Caki2 (cell line): ENCODE results near the gene CAND2. TPM values are rescaled to one million over a fixed set of nuclear protein-coding genes. Genes with fewer than 3 reads are reported as not detected.

Source experiments
- DNase-seq: peaks from one replicate; pipeline ENCODE4 v3.0.0-alpha.2; 2015; ENCODE audit warnings: low read depth
- in situ Hi-C: cut with HindIII; loops from 2 replicates; pipeline ENCODE4 v1.10.0; 2016; ENCODE audit warnings: low sequenced_read_pairs, low pct_unique_long_range_greater_than_20kb, mixed read lengths
- total RNA-seq: library from RNA; depleted of rRNA; stranded (reverse); fragments of >200 nt; shearing (Covaris generic); gene quantifications from 2 replicates; pipeline ENCODE4 v1.2.3, GENCODE V29; 2014; ENCODE audit warnings: low replicate concordance

The CAND2 gene
- total RNA-seq, 1 experiment from 2014 or later, result not detected

DNA sequence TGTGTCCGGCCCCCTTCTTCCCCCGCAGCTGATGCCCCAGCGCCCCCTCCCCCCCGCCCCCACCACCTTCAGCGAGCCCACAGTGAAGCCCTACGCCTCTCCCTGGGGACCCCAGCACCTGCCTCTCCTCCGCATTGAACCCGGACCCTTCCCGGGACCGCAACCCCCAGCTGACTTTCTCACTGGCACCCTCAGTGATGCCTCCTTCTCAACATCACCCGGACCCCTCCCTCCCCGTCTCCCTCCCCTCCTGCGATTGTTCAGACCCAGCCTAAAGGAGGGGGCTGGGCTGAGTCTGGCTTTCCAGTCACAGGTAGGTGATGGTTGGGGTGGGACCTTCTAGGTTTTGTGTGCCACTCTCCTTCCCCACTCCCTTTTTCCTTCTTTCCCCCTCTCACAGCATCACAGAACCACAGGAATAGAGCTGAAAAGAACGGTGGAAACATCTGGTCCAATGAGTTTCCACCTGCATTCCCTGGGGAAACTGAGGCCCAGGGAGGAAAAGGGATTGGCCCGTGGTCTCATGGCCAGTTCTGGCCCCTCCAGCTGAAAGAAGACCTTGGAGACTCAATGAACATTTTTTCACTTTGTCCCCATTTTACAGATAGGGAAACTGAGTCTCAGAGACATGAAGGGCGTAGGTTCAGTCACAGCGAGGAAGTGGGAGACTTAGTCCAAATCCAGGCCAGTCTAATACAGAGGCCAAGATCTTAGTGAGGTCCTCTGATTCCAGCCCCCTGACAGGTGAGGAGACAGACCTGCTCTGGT, 828 bp downstream of the CAND2 start:
- in situ Hi-C loops, result no loop called here
- no peak for DNase-seq

DNA sequence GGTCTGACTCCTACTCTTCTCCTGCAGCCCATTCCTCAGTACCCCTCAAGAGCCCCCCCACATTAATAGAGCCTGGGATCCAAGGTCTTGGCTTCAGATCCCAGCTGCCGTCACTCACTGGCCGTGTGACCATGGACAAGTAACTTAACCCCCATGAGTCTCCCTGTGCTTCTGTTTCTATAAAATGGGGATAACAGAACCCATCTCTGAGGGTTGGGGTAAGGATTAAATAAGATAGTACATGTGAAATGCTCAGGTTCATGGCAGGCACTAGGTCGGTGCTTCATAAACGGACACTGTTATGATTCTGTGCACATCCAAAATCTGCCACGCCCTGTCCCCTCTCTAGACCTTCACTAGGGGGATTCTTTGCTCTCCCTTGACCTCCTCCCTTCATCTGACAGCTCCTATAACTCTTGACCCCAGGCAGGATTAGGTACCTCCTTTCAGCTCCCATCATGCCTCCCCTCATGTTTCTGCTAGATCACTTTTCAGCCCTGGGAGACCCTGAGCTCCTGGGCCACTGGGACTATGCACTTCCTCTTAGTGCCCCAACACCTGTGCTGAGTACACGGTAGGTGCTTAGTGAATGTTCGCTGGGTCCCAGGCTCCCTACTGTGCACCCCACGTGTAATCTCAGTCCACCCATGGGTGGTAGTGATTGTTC, 1.5 kb downstream of the CAND2 start:
- in situ Hi-C loops, result no loop called here
- DNase-seq, result no peak

- in situ Hi-C loops, result no loop called here
These were observed 2.2 kb downstream of the CAND2 start for GRCh38 chr3:12798559-12799179.

GRCh38 chr3:12799525-12800440, 3.3 kb downstream of the CAND2 start:
- in situ Hi-C loops, result no loop called here
- no peak for DNase-seq

More at GRCh38 chr3:12798559-12799179, 2.2 kb downstream of the CAND2 start:
- no peak for DNase-seq

DNA sequence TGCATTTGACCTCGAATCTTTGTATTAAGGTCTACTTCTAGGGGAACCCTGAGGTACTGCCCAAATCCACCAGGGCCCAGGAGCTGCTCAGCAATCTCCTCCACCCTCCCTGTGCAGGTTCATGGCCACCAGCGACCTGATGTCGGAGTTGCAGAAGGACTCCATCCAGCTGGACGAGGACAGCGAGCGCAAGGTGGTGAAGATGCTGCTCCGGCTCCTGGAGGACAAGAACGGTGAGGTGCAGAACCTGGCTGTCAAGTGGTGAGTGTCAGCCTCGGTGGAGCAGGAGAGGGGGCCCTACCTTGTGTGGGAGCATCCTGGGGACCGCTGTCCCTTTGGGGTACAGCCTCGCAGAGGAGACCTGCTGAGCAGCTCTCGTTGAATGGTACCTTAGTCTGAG, 6.9 kb downstream of the CAND2 start:
- in situ Hi-C loops, result no loop called here
- DNase-seq, result no peak

DNA sequence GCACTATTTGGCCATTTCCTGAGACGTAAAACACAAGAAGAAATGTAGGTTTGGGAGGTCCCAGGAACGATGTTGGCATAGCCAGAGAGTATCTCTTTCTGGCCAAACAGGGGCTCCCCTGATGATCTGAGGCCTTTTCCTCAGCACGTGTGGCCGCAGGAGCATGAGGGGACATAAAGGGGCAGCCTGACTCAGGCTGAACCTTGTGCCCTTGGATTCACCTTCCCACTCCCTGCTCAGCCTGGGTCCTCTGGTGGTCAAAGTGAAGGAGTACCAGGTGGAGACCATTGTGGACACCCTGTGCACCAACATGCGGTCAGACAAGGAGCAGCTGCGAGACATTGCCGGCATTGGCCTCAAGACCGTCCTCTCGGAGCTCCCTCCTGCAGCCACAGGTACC, 10.6 kb downstream of the CAND2 start:
- in situ Hi-C loops, result no loop called here
- DNase-seq, result no peak

GRCh38 chr3:12807601-12808359, 11.3 kb downstream of the CAND2 start:
- in situ Hi-C loops, result no loop called here

DNA sequence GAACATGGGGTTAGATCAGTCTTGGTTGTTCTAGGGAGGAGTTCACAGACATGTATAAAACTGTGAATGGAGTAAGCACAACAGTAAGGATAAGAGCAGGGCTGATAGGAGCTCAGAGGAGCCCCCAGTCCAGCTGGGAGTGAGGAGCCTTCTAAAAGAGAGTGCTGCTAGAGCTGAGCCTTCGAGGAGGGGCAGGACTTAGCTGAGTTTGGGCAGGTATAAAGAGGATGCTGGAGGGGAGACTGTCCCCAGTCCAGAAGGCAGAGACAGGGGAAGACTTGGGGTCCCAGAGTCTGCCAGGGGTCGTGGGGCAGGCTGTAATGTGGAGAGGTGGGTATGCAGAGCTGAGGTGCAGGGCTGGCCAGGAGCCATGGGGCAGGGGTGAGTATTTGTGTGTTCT, 12.1 kb downstream of the CAND2 start:
- in situ Hi-C loops, result no loop called here
- DNase-seq, result no peak

More at GRCh38 chr3:12807601-12808359, 11.3 kb downstream of the CAND2 start:
- no peak for DNase-seq

DNA sequence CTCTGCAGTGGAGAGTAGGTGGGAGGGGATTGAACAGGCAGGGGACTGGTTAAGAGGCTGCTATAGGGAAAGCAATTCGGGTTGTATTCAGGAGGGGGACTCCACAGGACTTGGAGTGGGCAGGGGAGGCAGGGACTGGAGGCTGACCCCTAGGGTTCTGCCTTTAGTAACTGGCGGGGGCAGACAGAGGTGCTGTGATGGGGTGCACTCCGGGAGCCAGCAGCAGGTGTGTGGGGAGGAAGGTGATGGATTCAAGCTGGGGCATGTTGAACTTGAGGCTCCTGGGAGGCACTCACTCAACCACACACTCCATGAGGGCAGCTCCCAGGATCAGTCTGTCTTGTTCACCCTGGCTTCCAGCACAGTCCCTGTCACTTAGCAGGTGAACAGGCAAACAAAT, 12.5 kb downstream of the CAND2 start:
- DNase-seq, result no peak
- in situ Hi-C loops, result no loop called here

GRCh38 chr3:12809435-12809834, 13.0 kb downstream of the CAND2 start:
- DNase-seq, result no peak
- in situ Hi-C loops, result no loop called here

- peak; percentile 82 for DNase-seq
- in situ Hi-C loops, result no loop called here
These were observed 13.7 kb downstream of the CAND2 start for GRCh38 chr3:12810013-12810780.

DNA sequence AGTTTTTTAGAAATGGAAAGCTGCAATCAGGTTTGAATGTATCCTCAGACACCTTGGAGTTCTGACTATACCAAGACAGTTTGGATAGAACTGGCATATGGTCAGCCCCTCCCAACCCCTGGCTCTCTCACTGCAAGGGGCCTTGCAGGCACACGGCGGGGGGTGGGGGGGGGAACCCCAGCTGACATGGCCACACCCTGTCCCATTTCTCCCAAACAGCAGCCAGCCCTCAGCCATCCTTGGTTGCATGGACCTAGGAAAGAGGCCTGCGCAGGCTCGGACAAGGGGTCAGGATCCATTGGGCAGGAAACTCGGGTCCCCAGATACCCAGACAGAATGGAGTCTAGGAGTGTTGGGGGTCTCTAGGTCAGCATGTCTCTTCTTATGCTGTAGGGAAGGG, 14.5 kb downstream of the CAND2 start:
- in situ Hi-C loops, result no loop called here
- DNase-seq, result no peak

DNA sequence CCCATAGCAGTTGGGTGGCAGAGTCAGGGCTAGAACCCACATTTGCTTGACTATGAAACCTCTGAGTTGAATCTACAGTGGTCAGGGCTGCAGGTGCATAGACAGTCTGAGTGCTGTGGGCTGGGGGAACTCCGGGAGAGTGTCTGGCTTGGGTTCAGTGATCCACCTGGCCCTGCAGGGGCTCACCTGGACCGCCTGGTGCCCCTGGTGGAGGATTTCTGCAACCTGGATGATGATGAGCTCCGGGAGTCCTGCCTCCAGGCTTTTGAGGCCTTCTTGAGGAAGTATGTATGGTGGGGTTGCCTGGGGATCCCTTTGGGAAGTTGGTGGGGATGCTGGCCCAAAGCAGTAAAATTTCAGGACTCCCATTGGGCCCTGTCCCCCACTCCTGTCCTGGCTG, 16.3 kb downstream of the CAND2 start:
- DNase-seq, result no peak
- in situ Hi-C loops, result no loop called here

DNA sequence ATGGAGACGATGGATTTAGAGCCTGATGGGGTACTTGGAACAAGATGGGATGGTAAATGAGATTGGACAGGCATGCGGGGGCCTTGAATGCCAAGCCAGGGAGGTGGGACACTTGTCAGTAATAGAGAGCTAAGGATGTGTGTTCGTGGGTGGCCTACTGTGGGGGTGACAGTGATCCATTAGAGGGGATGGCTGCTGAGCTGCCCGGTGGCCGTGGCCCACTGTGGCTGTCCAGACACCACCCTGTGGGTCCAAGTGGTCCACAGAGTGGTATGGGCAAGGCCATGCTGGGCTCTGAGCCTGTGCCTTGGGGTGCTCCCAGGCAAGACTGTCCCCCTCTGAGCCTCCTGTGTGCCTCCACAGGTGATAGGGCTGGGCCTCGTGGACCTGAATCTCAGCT, 17.5 kb downstream of the CAND2 start:
- DNase-seq, result no peak
- in situ Hi-C loops, result no loop called here

GRCh38 chr3:12815078-12815477, 18.6 kb downstream of the CAND2 start:
- in situ Hi-C loops, result no loop called here
- no peak for DNase-seq

DNA sequence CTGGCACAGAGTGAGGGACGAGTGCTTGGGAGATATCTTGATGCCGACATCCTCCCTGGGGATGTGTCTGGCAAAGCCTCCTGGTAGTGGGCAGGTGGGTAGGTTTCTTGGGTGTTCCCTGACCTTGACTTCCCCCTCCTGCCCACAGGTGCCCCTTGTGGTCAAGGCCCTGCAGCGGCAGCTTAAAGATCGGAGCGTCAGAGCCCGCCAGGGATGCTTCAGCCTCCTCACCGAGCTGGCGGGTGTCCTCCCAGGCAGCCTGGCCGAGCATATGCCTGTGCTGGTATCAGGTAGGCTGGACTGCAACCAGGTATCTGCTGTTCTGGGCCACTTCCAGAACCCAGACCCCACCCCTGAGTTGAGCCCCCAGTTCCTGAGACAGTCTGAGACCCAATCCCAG, 19.2 kb downstream of the CAND2 start:
- in situ Hi-C loops, result no loop called here
- no peak for DNase-seq
